ENCODE measurements around the gene CDKN1B. TPM values are rescaled to one million over a fixed set of nuclear protein-coding genes. Genes with fewer than 3 reads are reported as not detected.

The CDKN1B gene
- total and polyA plus RNA-seq, 2 of the 13 experiments (the other 11 are each of a cell fraction or from before 2014, with no cell fraction given) = 20.1 to 37.2 TPM

DNA sequence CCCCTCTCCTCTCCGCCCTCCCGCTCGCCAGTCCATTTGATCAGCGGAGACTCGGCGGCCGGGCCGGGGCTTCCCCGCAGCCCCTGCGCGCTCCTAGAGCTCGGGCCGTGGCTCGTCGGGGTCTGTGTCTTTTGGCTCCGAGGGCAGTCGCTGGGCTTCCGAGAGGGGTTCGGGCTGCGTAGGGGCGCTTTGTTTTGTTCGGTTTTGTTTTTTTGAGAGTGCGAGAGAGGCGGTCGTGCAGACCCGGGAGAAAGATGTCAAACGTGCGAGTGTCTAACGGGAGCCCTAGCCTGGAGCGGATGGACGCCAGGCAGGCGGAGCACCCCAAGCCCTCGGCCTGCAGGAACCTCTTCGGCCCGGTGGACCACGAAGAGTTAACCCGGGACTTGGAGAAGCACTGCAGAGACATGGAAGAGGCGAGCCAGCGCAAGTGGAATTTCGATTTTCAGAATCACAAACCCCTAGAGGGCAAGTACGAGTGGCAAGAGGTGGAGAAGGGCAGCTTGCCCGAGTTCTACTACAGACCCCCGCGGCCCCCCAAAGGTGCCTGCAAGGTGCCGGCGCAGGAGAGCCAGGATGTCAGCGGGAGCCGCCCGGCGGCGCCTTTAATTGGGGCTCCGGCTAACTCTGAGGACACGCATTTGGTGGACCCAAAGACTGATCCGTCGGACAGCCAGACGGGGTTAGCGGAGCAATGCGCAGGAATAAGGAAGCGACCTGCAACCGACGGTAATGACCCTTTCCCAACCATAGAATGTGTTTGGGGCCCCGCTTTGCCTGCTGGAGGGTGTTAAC is 615 bp downstream of the CDKN1B start (continued):
- TF ChIP-seq, protein P1, sequence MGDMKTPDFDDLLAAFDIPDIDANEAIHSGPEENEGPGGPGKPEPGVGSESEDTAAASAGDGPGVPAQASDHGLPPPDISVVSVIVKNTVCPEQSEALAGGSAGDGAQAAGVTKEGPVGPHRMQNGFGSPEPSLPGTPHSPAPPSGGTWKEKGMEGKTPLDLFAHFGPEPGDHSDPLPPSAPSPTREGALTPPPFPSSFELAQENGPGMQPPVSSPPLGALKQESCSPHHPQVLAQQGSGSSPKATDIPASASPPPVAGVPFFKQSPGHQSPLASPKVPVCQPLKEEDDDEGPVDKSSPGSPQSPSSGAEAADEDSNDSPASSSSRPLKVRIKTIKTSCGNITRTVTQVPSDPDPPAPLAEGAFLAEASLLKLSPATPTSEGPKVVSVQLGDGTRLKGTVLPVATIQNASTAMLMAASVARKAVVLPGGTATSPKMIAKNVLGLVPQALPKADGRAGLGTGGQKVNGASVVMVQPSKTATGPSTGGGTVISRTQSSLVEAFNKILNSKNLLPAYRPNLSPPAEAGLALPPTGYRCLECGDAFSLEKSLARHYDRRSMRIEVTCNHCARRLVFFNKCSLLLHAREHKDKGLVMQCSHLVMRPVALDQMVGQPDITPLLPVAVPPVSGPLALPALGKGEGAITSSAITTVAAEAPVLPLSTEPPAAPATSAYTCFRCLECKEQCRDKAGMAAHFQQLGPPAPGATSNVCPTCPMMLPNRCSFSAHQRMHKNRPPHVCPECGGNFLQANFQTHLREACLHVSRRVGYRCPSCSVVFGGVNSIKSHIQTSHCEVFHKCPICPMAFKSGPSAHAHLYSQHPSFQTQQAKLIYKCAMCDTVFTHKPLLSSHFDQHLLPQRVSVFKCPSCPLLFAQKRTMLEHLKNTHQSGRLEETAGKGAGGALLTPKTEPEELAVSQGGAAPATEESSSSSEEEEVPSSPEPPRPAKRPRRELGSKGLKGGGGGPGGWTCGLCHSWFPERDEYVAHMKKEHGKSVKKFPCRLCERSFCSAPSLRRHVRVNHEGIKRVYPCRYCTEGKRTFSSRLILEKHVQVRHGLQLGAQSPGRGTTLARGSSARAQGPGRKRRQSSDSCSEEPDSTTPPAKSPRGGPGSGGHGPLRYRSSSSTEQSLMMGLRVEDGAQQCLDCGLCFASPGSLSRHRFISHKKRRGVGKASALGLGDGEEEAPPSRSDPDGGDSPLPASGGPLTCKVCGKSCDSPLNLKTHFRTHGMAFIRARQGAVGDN (CRISPR knock-in tag; IDR thresholded peaks at IDR 0.05) = no peak
- TF ChIP-seq ZNF329 (CRISPR knock-in tag; IDR thresholded peaks at IDR 0.05; ENCODE audit: low read depth) = no peak
- no peak for TF ChIP-seq RELA (CRISPR knock-in tag; IDR thresholded peaks at IDR 0.05)
- no peak for TF ChIP-seq IKZF1 (IDR thresholded peaks at IDR 0.05)
- 0 out of 2 replicates have a peak, but pooled peaks have one; percentile 21 for TF ChIP-seq ZNF30 (CRISPR knock-in tag; IDR thresholded peaks at IDR 0.05)
- TF ChIP-seq ZNF3 (CRISPR knock-in tag; IDR thresholded peaks at IDR 0.05) = no peak
- TF ChIP-seq CREM (IDR thresholded peaks at IDR 0.05) = no peak
- no peak for TF ChIP-seq CREM (CRISPR knock-in tag; IDR thresholded peaks at IDR 0.05)
- no peak for TF ChIP-seq RXRA (CRISPR knock-in tag; IDR thresholded peaks at IDR 0.05)
- TF ChIP-seq TBL1XR1 (IDR thresholded peaks at IDR 0.05; ENCODE audit: borderline replicate concordance, low read length, partially characterized antibody) = no peak
- TF ChIP-seq RXRB (CRISPR knock-in tag; IDR thresholded peaks at IDR 0.05; ENCODE audit: borderline replicate concordance) = no peak
- no peak for TF ChIP-seq MAFF (IDR thresholded peaks at IDR 0.05; ENCODE audit: low read depth, low read length)
- no peak for TF ChIP-seq SNAPC2 (CRISPR knock-in tag; IDR thresholded peaks at IDR 0.05)
- TF ChIP-seq MBD4 (IDR thresholded peaks at IDR 0.05; ENCODE audit: borderline replicate concordance, low read length) = no peak
- no peak for TF ChIP-seq ZMYM3 (CRISPR knock-in tag; IDR thresholded peaks at IDR 0.05)
- TF ChIP-seq, protein P2, sequence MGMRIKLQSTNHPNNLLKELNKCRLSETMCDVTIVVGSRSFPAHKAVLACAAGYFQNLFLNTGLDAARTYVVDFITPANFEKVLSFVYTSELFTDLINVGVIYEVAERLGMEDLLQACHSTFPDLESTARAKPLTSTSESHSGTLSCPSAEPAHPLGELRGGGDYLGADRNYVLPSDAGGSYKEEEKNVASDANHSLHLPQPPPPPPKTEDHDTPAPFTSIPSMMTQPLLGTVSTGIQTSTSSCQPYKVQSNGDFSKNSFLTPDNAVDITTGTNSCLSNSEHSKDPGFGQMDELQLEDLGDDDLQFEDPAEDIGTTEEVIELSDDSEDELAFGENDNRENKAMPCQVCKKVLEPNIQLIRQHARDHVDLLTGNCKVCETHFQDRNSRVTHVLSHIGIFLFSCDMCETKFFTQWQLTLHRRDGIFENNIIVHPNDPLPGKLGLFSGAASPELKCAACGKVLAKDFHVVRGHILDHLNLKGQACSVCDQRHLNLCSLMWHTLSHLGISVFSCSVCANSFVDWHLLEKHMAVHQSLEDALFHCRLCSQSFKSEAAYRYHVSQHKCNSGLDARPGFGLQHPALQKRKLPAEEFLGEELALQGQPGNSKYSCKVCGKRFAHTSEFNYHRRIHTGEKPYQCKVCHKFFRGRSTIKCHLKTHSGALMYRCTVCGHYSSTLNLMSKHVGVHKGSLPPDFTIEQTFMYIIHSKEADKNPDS (CRISPR knock-in tag; IDR thresholded peaks at IDR 0.05) = no peak
- no peak for TF ChIP-seq ZNF510 (CRISPR knock-in tag; IDR thresholded peaks at IDR 0.05; ENCODE audit: low read depth)
- TF ChIP-seq, protein P3, sequence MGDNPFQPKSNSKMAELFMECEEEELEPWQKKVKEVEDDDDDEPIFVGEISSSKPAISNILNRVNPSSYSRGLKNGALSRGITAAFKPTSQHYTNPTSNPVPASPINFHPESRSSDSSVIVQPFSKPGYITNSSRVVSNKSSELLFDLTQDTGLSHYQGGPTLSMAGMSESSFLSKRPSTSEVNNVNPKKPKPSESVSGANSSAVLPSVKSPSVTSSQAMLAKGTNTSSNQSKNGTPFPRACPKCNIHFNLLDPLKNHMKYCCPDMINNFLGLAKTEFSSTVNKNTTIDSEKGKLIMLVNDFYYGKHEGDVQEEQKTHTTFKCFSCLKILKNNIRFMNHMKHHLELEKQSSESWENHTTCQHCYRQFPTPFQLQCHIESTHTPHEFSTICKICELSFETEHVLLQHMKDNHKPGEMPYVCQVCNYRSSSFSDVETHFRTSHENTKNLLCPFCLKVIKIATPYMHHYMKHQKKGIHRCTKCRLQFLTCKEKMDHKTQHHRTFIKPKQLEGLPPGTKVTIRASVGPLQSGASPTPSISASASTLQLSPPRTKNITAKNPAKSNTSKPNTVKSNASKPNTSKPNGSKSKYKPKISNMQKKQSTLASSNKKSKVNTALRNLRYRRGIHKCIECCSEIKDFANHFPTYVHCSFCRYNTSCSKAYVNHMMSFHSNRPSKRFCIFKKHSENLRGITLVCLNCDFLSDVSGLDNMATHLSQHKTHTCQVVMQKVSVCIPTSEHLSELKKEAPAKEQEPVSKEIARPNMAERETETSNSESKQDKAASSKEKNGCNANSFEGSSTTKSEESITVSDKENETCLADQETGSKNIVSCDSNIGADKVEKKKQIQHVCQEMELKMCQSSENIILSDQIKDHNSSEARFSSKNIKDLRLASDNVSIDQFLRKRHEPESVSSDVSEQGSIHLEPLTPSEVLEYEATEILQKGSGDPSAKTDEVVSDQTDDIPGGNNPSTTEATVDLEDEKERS (CRISPR knock-in tag; IDR thresholded peaks at IDR 0.05) = no peak; the same call in 1 of the 2 replicates
- no peak for TF ChIP-seq HMG20B (CRISPR knock-in tag; conservative IDR thresholded peaks at IDR 0.05)
- TF ChIP-seq, protein P4, sequence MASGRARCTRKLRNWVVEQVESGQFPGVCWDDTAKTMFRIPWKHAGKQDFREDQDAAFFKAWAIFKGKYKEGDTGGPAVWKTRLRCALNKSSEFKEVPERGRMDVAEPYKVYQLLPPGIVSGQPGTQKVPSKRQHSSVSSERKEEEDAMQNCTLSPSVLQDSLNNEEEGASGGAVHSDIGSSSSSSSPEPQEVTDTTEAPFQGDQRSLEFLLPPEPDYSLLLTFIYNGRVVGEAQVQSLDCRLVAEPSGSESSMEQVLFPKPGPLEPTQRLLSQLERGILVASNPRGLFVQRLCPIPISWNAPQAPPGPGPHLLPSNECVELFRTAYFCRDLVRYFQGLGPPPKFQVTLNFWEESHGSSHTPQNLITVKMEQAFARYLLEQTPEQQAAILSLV (CRISPR knock-in tag; IDR thresholded peaks at IDR 0.05; ENCODE audit: borderline replicate concordance) = 0 out of 2 replicates have a peak, but pooled peaks have one; percentile 35
